ENCODE measurements around the gene CFAP68.
"Not testable (repeated sequence)": the region's sequence is repeated elsewhere in the genome, so short reads cannot be mapped to it uniquely, and the experiment has no call there.

DNA sequence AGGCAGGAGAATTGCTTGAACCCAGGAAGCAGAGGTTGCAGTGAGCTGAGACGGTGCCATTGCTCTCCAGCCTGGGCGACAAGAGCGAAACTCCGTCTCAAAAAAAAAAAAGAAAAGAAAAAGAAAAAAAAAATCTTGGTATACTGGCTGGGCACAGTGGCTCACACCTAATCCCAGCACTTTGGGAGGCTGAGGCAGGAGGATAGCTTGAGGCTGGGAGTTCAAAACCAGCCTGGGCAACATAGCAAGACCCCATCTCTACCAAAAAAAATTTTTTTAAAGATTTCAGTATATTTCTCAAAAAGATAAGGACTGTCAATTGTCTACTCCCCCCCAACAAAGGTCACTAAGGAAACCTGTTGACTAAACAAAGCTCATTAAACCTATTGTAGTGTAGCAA is 5.7 kb downstream of the CFAP68 start:
- TF ChIP-seq, protein P1, sequence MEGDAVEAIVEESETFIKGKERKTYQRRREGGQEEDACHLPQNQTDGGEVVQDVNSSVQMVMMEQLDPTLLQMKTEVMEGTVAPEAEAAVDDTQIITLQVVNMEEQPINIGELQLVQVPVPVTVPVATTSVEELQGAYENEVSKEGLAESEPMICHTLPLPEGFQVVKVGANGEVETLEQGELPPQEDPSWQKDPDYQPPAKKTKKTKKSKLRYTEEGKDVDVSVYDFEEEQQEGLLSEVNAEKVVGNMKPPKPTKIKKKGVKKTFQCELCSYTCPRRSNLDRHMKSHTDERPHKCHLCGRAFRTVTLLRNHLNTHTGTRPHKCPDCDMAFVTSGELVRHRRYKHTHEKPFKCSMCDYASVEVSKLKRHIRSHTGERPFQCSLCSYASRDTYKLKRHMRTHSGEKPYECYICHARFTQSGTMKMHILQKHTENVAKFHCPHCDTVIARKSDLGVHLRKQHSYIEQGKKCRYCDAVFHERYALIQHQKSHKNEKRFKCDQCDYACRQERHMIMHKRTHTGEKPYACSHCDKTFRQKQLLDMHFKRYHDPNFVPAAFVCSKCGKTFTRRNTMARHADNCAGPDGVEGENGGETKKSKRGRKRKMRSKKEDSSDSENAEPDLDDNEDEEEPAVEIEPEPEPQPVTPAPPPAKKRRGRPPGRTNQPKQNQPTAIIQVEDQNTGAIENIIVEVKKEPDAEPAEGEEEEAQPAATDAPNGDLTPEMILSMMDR (conservative IDR thresholded peaks at IDR 0.05; ENCODE audit: low read depth, low read length) = not testable (repeated sequence)
- TF ChIP-seq, protein P2, sequence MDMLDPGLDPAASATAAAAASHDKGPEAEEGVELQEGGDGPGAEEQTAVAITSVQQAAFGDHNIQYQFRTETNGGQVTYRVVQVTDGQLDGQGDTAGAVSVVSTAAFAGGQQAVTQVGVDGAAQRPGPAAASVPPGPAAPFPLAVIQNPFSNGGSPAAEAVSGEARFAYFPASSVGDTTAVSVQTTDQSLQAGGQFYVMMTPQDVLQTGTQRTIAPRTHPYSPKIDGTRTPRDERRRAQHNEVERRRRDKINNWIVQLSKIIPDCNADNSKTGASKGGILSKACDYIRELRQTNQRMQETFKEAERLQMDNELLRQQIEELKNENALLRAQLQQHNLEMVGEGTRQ (IDR thresholded peaks at IDR 0.05; ENCODE audit: low read depth, low read length) = not testable (repeated sequence)
- TF ChIP-seq POLR2A, RFX5, FOS, CHD1 (IDR thresholded peaks at IDR 0.05; ENCODE audit: low read depth, low read length): not testable (repeated sequence)
- TF ChIP-seq, protein P3, sequence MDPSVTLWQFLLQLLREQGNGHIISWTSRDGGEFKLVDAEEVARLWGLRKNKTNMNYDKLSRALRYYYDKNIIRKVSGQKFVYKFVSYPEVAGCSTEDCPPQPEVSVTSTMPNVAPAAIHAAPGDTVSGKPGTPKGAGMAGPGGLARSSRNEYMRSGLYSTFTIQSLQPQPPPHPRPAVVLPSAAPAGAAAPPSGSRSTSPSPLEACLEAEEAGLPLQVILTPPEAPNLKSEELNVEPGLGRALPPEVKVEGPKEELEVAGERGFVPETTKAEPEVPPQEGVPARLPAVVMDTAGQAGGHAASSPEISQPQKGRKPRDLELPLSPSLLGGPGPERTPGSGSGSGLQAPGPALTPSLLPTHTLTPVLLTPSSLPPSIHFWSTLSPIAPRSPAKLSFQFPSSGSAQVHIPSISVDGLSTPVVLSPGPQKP (IDR thresholded peaks at IDR 0.05; ENCODE audit: borderline replicate concordance, low read depth, low read length) = not testable (repeated sequence)

Data from IMR-90 (cell line).